KMS-11 (cell line): ENCODE data around the gene GOLGA6A.
"Not testable (repeated sequence)": the region's sequence is repeated elsewhere in the genome, so short reads cannot be mapped to it uniquely, and the experiment has no call there.

Source experiments
- H2AFZ ChIP-seq: fragments of 200-600 bp; sonication (generic); 2 replicates; pipeline ENCODE4 v1.6.1; 2016; ENCODE audit warnings: antibody characterized with exemption, mixed run types, low read depth
- H3K27ac ChIP-seq: fragments of 200-600 bp; sonication (generic); 2 replicates; pipeline ENCODE4 v1.6.1; 2016; ENCODE audit warnings: mild to moderate bottlenecking, mixed run types
- H3K27me3 ChIP-seq: fragments of 200-600 bp; sonication (generic); 2 replicates; pipeline ENCODE4 v1.6.1; 2017; ENCODE audit warnings: mild to moderate bottlenecking, low read depth, mixed run types, moderate library complexity; ENCODE audit not compliant: insufficient read depth
- H3K36me3 ChIP-seq: fragments of 200-600 bp; sonication (generic); 2 replicates; pipeline ENCODE4 v1.6.1; 2017; ENCODE audit warnings: mild to moderate bottlenecking, mixed run types; ENCODE audit not compliant: insufficient read depth
- H3K4me1 ChIP-seq: fragments of 200-600 bp; sonication (generic); 2 replicates; pipeline ENCODE4 v1.6.1; 2016; ENCODE audit warnings: mild to moderate bottlenecking, low read depth, mixed run types; ENCODE audit not compliant: poor library complexity, severe bottlenecking
- H3K4me2 ChIP-seq: fragments of 200-600 bp; sonication (generic); 2 replicates; pipeline ENCODE4 v1.7.0; 2016; ENCODE audit warnings: mild to moderate bottlenecking, mixed run types
- H3K4me3 ChIP-seq: fragments of 200-600 bp; sonication (generic); IDR thresholded peaks from 2 replicates; pipeline ENCODE4 v1.6.1; 2017; ENCODE audit warnings: low read depth, low read length, mixed read lengths; ENCODE audit not compliant: insufficient read depth
- H3K79me2 ChIP-seq: fragments of 200-600 bp; sonication (generic); 2 replicates; pipeline ENCODE4 v1.6.1; 2016; ENCODE audit warnings: low read depth, mixed run types; ENCODE audit not compliant: insufficient read depth
- H3K9ac ChIP-seq: fragments of 200-600 bp; sonication (generic); 2 replicates; pipeline ENCODE4 v1.6.1; 2016; ENCODE audit warnings: mild to moderate bottlenecking, mixed run types
- H4K20me1 ChIP-seq: fragments of 200-600 bp; sonication (generic); 2 replicates; pipeline ENCODE4 v1.6.1; 2016; ENCODE audit warnings: mild to moderate bottlenecking, mixed run types; ENCODE audit not compliant: insufficient read depth
- CTCF ChIP-seq: fragments of 200-600 bp; sonication (generic); conservative IDR thresholded peaks from 2 replicates; pipeline ENCODE4 v1.6.1; 2017; ENCODE audit warnings: low read depth, mild to moderate bottlenecking, antibody characterized with exemption, low read length, moderate library complexity, mixed read lengths

GOLGA6A gene

GRCh38 chr15:74082450-74082849 is at the start of gene GOLGA6A:
Gene GOLGA6A, minus strand, starts transcription at chr15:74082550. Its CDS starts 41 bp downstream, at chr15:74082509.
- H3K36me3 ChIP-seq, H3K27me3 ChIP-seq, H3K4me2 ChIP-seq, H3K27ac ChIP-seq, H3K4me1 ChIP-seq, H2AFZ ChIP-seq, H3K4me3 ChIP-seq, H3K9ac ChIP-seq, H3K79me2 ChIP-seq, H4K20me1 ChIP-seq: not testable (repeated sequence)

GRCh38 chr15:74131628-74132413 is 49.5 kb upstream of the GOLGA6A start:
- H3K9ac ChIP-seq = no peak overlapping the region
- no peaks in the 10 kb centered on the region for H3K79me2 ChIP-seq
- peaks cover 42% of the 10 kb centered on the region for H3K27me3 ChIP-seq
- no peak overlapping the region for H3K4me2 ChIP-seq
- H2AFZ ChIP-seq = no peak overlapping the region
- H3K4me3 ChIP-seq = no peak overlapping the region
- no peak for TF ChIP-seq CTCF
- H4K20me1 ChIP-seq = no peaks in the 10 kb centered on the region
- H3K27ac ChIP-seq = no peak overlapping the region
- peaks cover 5% of the 10 kb centered on the region for H3K4me1 ChIP-seq
- H3K36me3 ChIP-seq = no peaks in the 10 kb centered on the region

- TF ChIP-seq CTCF = no peak
- Histone ChIP-seq H3K79me2 (no peaks in the 10 kb centered on the region), H3K27me3 (peaks cover 43% of the 10 kb centered on the region), H3K9ac (no peak overlapping the region), H4K20me1 (no peaks in the 10 kb centered on the region), H3K36me3 (no peaks in the 10 kb centered on the region), H2AFZ (no peak overlapping the region), H3K4me3 (no peak overlapping the region), H3K4me1 (peaks cover 5% of the 10 kb centered on the region), H3K4me2 (no peak overlapping the region), H3K27ac (no peak overlapping the region)
Measured at GRCh38 chr15:74130849-74131627, 48.7 kb upstream of the GOLGA6A start.

- H3K27ac ChIP-seq = no peak within 1 kb of the TSS
- no peaks in the 10 kb centered on the region for H4K20me1 ChIP-seq
- H3K27me3 ChIP-seq = peaks cover 49% of the 10 kb centered on the region
- peaks cover 5% of the 10 kb centered on the region for H3K4me1 ChIP-seq
- no peaks in the 10 kb centered on the region for H3K36me3 ChIP-seq
- H3K4me3 ChIP-seq = no peak within 1 kb of the TSS
- TF ChIP-seq CTCF = no peak
- H3K9ac ChIP-seq = no peak within 1 kb of the TSS
- H3K79me2 ChIP-seq = no peaks in the 10 kb centered on the region
- H3K4me2 ChIP-seq = no peak within 1 kb of the TSS
- H2AFZ ChIP-seq = no peak within 1 kb of the TSS
Measured at GRCh38 chr15:74130155-74130848, 48.0 kb upstream of the GOLGA6A start, which contains the start of gene ISLR2. Gene ISLR2, plus strand, starts transcription at chr15:74130586. Its CDS starts 2,169 bp downstream, at chr15:74132755.
